Ishikawa (cell line): ENCODE data around the gene EEF1AKMT1.

Experiments
- CREB1 ChIP-seq: IDR thresholded peaks from 2 replicates; pipeline ENCODE4 v1.6.1; 2012; ENCODE audit warnings: low read depth
- EGR1 ChIP-seq: IDR thresholded peaks from 2 replicates; pipeline ENCODE4 v1.6.1; 2012
- EP300 ChIP-seq: IDR thresholded peaks from 2 replicates; pipeline ENCODE4 v1.6.1; 2012; ENCODE audit warnings: borderline replicate concordance
- FOXM1 ChIP-seq: IDR thresholded peaks from 2 replicates; pipeline ENCODE4 v1.6.1; 2012; ENCODE audit warnings: low read depth, borderline replicate concordance
- RAD21 ChIP-seq: IDR thresholded peaks from 2 replicates; pipeline ENCODE4 v1.6.1; 2012; ENCODE audit warnings: low read depth
- ZBTB7A ChIP-seq: IDR thresholded peaks from 2 replicates; pipeline ENCODE4 v1.6.1; 2012; ENCODE audit warnings: low read depth
- TF ChIP-seq, protein P1 (sequence below): IDR thresholded peaks from 2 replicates; pipeline ENCODE4 v1.6.1; 2012; ENCODE audit warnings: low read depth, mild to moderate bottlenecking

- TF ChIP-seq EP300 (no peak), RAD21 (no peak), FOXM1 (no peak), ZBTB7A (no peak), CREB1 (no peak), EGR1 (no peak)
- TF ChIP-seq, protein P1, sequence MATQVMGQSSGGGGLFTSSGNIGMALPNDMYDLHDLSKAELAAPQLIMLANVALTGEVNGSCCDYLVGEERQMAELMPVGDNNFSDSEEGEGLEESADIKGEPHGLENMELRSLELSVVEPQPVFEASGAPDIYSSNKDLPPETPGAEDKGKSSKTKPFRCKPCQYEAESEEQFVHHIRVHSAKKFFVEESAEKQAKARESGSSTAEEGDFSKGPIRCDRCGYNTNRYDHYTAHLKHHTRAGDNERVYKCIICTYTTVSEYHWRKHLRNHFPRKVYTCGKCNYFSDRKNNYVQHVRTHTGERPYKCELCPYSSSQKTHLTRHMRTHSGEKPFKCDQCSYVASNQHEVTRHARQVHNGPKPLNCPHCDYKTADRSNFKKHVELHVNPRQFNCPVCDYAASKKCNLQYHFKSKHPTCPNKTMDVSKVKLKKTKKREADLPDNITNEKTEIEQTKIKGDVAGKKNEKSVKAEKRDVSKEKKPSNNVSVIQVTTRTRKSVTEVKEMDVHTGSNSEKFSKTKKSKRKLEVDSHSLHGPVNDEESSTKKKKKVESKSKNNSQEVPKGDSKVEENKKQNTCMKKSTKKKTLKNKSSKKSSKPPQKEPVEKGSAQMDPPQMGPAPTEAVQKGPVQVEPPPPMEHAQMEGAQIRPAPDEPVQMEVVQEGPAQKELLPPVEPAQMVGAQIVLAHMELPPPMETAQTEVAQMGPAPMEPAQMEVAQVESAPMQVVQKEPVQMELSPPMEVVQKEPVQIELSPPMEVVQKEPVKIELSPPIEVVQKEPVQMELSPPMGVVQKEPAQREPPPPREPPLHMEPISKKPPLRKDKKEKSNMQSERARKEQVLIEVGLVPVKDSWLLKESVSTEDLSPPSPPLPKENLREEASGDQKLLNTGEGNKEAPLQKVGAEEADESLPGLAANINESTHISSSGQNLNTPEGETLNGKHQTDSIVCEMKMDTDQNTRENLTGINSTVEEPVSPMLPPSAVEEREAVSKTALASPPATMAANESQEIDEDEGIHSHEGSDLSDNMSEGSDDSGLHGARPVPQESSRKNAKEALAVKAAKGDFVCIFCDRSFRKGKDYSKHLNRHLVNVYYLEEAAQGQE: no peak
Measured at GRCh38 chr13:20684041-20684440, 89.7 kb downstream of the EEF1AKMT1 start.
